Fibroblast of skin of left quadriceps (primary cell): Measurements from ENCODE around the gene SYT1.
A peak's percentile ranks its signal among the peaks of the same experiment; 100 is the strongest.

Experiments used
- DNase-seq, 2 experiments: peaks; one replicate each; pipeline ENCODE4 v3.0.0-alpha.2; 2013; ENCODE audit warnings: low read depth in 2 of 2

Gene SYT1

GRCh38 chr12:79291711-79292110 lies 427.1 kb downstream of the SYT1 start:
- DNase-seq: no peak

- no peak for DNase-seq
These were observed 430.0 kb downstream of the SYT1 start for GRCh38 chr12:79294590-79294989.

- DNase-seq: no peak
These were observed 431.0 kb downstream of the SYT1 start for GRCh38 chr12:79295572-79295971.

GRCh38 chr12:79296133-79296532 lies 431.6 kb downstream of the SYT1 start:
- no peak for DNase-seq

GRCh38 chr12:79296871-79297270 lies 432.3 kb downstream of the SYT1 start:
- DNase-seq: no peak

- no peak for DNase-seq
These were observed 433.9 kb downstream of the SYT1 start for GRCh38 chr12:79298506-79298905.

- no peak for DNase-seq
These were observed 435.0 kb downstream of the SYT1 start for GRCh38 chr12:79299447-79300198.

GRCh38 chr12:79300199-79300568 lies 435.6 kb downstream of the SYT1 start:
- peak; percentile 4 to 12 for DNase-seq

GRCh38 chr12:79301181-79301580 lies 436.6 kb downstream of the SYT1 start:
- no peak for DNase-seq

- DNase-seq: no peak
These were observed 437.7 kb downstream of the SYT1 start for GRCh38 chr12:79302162-79302814.

- no peak for DNase-seq
These were observed 442.8 kb downstream of the SYT1 start for GRCh38 chr12:79307340-79307739.

GRCh38 chr12:79309039-79309438 lies 444.5 kb downstream of the SYT1 start:
- DNase-seq: no peak

- DNase-seq: no peak
These were observed 452.7 kb downstream of the SYT1 start for GRCh38 chr12:79317179-79317847.

GRCh38 chr12:79322905-79323304 lies 458.3 kb downstream of the SYT1 start:
- no peak for DNase-seq

- no peak for DNase-seq
These were observed 460.0 kb downstream of the SYT1 start for GRCh38 chr12:79324571-79324970.

- no peak for DNase-seq
These were observed 461.6 kb downstream of the SYT1 start for GRCh38 chr12:79326222-79326621.

- DNase-seq: no peak
These were observed 462.1 kb downstream of the SYT1 start for GRCh38 chr12:79326663-79327062.

GRCh38 chr12:79327465-79327864 lies 462.9 kb downstream of the SYT1 start:
- DNase-seq: no peak

GRCh38 chr12:79329933-79330332 lies 465.4 kb downstream of the SYT1 start:
- peak; percentile 47 to 57 for DNase-seq

GRCh38 chr12:79331870-79332269 lies 467.3 kb downstream of the SYT1 start:
- peak; percentile 10 to 13 for DNase-seq

- no peak for DNase-seq
These were observed 468.6 kb downstream of the SYT1 start for GRCh38 chr12:79333144-79333543.

- DNase-seq: no peak
These were observed 473.2 kb downstream of the SYT1 start for GRCh38 chr12:79337662-79338290.
